Stromal cell of bone marrow (primary cell): ENCODE data around the gene PBX1.

Source experiments
- DNase-seq: peaks from one replicate; pipeline ENCODE4 v3.0.0-alpha.2; 2012; ENCODE audit warnings: low read depth

Gene PBX1

DNA sequence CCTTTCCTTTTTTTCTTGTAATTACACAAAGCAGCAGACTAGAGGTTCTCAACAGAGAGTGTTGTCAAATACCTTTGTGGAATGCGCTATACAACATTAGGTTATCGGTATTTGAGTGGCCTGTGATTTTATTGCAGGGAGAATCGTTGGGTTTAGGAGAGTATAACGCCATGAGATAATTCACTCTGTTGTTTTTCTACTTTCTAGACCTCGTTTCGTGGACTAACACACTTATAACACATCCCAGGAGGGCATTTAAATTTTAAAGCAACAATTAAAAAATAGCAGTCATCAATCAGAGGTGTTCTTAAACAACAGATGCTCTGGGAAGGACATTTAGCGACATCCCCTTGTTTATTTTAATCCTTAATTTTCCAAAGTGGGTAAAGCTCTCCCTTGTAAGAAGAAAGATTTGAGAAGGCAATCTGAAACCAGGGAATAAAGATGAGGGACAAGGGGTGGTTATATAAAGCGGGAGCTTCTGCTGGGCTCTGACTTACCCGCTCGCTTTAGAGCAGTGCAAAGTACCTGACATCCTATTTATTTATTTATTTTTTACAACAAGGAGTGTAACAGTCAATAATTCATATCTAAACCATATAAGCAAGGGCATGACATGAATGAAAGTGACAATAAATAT is 4.9 kb downstream of the PBX1 start:
- no peak for DNase-seq

DNA sequence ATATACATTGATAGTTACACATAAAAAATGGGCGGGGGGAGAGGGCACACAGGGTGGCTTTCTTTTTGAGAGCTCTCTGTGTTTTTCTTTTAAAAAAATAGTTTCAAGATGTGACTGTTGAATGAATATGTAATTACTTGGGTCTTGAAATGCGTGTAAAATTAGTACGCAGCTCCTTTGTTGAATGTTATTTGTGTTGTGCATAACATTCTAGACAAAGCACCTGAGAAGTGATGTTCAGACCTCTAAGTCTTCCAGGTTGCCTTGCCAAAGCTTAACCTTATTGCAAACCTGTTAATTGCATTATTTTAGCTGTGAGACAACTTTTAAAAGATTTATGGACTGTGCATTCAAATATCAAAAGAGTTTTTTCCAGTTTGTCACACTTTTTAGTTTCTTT is 5.4 kb downstream of the PBX1 start:
- no peak for DNase-seq

DNA sequence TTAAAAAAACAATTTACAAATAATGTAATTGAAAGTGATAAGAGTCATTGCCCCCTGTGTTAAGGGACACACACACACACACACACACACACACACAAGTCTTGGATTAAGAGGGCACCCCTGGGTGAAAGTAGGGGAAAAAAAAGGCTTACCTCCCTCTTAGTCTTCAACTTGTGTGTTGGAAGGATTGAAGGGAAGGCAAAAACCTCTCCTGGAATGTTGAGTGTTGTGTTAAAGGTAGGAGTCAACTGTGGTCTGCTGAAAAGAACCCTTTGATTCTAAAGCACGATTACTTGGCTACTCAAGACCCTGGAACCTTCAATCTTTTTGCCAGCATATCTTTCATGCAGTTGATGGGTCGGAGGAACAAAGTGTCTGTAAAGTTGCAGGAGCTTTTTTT is 6.4 kb downstream of the PBX1 start:
- DNase-seq: no peak

DNA sequence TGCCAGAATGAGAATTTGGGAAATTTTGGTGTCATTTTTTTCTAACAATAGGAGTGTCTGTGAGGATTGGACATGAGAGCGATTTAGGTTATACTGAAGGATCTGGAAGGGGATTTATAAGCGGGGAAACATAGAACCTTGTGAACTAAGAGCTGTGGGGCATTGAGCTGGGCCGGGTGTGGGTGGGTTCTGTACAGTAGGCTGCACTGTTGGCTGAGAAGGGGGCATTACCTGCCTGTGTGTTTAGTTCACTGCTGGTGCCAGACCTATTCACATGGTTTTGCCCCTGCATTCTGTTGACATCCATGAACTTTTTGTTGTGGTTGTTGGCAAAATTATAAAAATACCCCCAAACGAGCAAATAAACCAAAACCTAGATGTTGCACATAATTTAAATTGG is 8.8 kb downstream of the PBX1 start:
- DNase-seq: no peak

DNA sequence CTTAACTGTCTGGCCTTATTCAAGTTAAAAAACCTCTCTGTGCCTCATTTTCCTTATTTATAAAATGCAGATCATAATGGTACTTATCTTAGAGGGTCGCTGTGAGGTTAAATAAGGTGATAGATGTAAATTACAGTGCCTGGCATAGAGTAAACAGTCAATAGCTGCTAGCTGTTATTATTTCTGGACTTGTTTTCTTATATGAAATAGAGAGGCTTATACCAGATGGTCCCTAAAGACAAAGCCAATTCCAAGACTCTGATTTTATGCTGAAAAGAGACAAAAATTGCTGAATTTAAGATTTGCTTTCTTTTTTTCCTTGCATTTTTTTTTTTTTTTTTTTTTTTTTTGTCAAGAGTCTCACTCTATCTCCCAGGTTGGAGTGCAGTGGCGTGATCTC is 10.3 kb downstream of the PBX1 start:
- DNase-seq: no peak

GRCh38 chr1:164569866-164570265 is 10.9 kb downstream of the PBX1 start:
- no peak for DNase-seq

DNA sequence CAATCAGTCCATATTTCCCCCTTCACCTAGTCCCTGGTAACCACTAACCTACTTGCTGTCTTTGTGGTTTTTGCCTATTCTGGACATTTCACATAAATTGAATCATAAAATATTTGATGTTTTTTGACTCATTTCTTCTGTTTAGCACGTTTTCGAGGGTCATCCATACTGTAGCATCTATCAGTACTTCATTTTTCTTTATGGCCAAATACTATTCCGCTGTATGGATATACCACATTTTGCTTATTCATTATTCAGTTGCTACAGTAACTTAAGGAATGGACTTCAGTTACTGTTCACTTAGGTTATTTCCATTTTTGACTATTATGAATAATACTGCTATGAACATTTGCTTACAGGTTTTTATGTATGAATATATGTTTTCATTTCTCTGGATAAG is 12.3 kb downstream of the PBX1 start:
- DNase-seq: no peak

DNA sequence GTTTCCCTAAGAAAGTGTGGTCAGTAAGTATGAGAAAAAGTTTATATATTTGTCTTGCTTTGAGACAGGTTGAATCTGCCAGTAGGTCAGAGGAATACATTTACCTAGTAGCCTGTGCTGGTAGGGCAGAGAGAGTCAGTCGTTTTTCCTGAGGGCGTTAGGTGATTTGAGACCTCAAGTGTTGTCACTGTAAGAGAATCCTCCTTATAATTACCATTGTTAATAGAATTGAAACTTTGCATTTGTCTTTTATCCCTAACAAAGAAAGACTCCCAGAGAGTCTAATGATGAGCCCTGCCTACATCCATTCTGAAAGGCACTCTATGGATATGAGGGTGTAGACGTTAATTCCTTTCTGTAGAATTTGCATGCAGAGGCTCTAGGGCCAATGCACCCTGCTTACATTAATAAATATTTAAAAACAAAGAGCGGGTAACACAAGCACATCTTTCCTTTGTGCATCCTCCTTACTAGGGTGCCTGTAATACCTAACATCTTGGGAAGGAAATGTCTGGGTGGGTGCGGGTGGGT is 16.4 kb downstream of the PBX1 start:
- DNase-seq: no peak

GRCh38 chr1:164576291-164577271 is 17.6 kb downstream of the PBX1 start:
- no peak for DNase-seq

- no peak for DNase-seq
Observed at GRCh38 chr1:164577291-164577690, 18.3 kb downstream of the PBX1 start.

DNA sequence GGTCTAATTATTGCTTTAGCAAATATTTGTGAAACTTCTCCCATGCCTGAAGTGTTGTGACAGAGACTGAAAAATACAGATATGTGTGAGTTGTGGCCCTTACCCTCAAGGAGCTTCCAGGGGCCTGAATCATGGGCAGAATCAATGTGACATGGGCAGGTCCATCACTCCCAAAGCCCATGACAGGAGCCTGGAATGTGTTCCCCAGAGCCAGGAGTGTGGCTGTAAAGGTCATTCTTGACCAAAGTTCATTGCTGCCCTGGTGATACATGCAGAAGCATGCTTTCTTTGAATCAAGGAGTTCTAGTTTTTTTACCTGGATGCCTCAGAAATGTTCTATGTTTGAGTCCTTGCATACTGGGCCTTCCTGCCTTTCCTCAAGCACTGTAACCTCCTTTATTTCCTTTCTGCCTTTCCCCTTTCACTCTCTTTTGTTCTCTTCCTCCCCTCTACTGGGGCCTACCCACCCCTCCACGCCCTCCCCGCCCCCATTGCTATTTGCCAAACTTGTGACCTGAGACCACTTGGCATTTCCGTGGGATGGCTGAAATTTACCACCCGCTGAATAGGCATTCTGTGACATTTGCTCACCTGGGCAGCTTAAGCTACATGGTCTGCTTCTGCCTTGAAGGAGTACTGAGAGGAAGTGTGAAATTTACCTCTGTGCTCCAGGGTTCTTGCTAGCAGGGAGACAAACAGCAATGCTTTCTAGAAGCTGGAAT is 19.7 kb downstream of the PBX1 start:
- DNase-seq: no peak

- DNase-seq: no peak
Observed at GRCh38 chr1:164579381-164579780, 20.4 kb downstream of the PBX1 start.

GRCh38 chr1:164581762-164582161 is 22.8 kb downstream of the PBX1 start:
- DNase-seq: no peak

- DNase-seq: no peak
Observed at GRCh38 chr1:164583196-164583595, 24.2 kb downstream of the PBX1 start.

- DNase-seq: no peak
Observed at GRCh38 chr1:164583835-164584539, 25.0 kb downstream of the PBX1 start.

DNA sequence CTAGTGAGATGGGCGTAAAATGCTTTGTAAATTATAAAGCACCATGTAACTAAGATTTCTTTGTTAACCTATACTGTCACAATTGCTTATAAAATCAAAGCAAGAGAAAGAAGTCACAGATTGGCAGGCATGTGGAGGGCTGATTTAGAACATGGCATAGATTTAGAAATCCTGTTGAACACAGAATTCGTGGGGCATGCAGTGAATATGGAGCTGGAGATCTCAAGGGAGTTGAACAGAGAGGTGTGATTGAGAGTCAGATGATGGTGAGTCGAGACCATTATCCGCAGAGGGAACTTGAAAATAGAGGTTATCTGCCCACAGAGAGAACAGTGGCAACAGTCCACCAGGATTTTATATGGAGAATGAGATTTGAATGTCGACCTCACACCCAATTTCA is 27.6 kb downstream of the PBX1 start:
- no peak for DNase-seq

GRCh38 chr1:164587617-164588501 is 28.9 kb downstream of the PBX1 start:
- no peak for DNase-seq

DNA sequence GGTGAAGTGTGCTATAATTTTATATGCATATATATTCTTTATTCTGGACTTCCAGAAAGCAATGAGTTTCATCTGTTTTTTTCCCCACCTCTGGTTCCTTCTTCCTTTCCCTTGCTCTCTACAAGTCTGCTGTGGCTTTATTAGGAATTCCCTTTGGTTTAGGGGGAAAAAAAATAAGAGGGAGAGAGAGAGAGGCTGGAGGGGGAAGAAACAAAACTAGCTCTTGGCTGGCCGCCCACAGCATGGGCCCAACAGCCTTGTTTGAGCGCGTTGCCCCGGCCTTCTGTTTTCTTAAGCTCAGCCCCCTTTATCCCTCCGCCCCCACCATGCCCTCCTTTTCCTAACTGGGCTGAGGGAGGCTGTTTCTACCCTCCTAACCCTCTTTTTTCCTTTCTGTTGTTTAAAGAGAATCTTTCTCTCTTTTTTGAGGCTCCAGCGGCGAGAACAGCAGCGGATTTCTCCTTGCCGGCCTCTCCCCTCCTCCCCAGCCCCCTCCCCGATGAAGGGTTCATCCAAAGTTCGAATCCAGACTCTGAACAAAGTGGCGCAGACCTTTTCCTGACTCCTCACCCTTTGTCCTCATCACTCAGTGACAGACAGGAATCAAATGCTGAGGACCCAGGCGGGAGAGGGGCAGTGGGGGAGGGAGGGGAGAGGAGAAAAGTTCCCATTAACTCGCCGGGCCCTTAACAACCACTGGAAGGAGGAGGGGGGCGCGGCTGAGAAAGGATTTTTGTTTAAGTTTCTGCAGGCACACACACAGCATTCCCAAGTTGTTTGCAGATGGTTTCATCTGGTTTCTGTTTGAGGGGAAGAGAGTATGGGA is 29.7 kb downstream of the PBX1 start:
- DNase-seq: peak; percentile 22

DNA sequence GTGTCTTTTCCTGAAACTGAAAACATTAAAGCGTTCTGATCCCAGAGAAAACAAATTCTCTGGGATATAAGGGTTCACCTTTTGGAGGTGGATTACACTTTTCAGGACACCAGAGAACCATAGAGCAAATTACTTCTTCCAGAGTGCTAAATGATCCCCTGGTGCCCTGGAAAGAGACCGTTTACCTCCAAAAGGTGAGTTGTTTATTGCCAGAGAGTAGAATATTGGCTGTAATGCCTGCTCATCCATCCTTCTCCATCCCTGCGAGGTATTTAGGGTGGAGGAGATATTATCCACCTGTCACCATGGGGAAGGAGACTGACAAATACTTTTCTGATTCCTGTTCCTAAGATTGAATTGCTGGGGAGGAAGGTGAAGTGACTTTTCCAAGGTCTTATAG is 30.4 kb downstream of the PBX1 start:
- no peak for DNase-seq

- DNase-seq: no peak
Observed at GRCh38 chr1:164589961-164590507, 31.1 kb downstream of the PBX1 start.
